Mesothelial cell of epicardium (in vitro differentiated cells): ENCODE results near the gene SHISAL2B. TPM values are rescaled to one million over a fixed set of nuclear protein-coding genes. Genes with fewer than 3 reads are reported as not detected.
"Not testable (repeated sequence)": the region's sequence is repeated elsewhere in the genome, so short reads cannot be mapped to it uniquely, and the experiment has no call there.

Source experiments
- DNase-seq, 2 experiments: peaks; one replicate each; pipeline ENCODE4 v3.0.0; 2021; ENCODE audit warnings: low spot score in 2 of 2; ENCODE audit not compliant: unreplicated experiment in 2 of 2
- H3K27ac Mint-ChIP-seq: 2 replicates; pipeline ENCODE4 v1.8.0; 2021; ENCODE audit warnings: mixed read lengths
- H3K27me3 Mint-ChIP-seq: 2 replicates; pipeline ENCODE4 v1.8.0; 2021; ENCODE audit warnings: low read depth, mixed read lengths
- H3K36me3 Mint-ChIP-seq: 2 replicates; pipeline ENCODE4 v1.8.0; 2021; ENCODE audit warnings: mixed read lengths
- H3K4me1 Mint-ChIP-seq: 2 replicates; pipeline ENCODE4 v1.8.0; 2021; ENCODE audit warnings: mixed read lengths
- H3K4me3 Mint-ChIP-seq: 2 replicates; pipeline ENCODE4 v1.8.0; 2021; ENCODE audit warnings: mild to moderate bottlenecking, moderate library complexity, mixed read lengths
- H3K9me3 Mint-ChIP-seq: 2 replicates; pipeline ENCODE4 v1.8.0; 2021; ENCODE audit warnings: mixed read lengths
- total RNA-seq: library from RNA; stranded (reverse); gene quantifications from 3 replicates; pipeline ENCODE4 v1.2.1, GENCODE V29; 2021
- TF ChIP-seq, protein P1 (sequence below): fragments of 200-600 bp; sonication (generic); IDR thresholded peaks from one replicate; pipeline ENCODE4 v1.5.0; 2021; ENCODE audit warnings: antibody characterized with exemption; ENCODE audit not compliant: unreplicated experiment

Gene SHISAL2B
- total RNA-seq, 1 donor from 2014 or later, result not detected

DNA sequence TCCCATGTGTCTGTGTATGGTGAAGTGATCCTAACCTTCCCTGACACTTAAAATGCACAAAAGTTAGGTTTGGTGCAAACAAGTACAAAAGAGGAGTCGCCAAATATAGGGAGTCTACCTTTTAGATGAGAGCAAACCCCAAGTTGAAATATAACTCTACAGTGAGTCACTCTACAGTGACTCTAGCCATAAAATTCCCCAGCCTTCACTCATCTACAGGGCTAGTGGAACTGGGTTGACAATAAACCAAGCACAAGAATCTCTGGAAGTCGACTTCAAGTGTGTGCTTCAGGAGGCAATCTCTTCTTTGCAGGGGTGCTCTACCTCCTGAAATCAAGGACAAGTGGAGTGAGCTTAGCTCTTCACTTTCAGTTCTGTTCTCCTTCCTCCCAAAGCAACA, 3.3 kb downstream of the SHISAL2B start:
- no peak overlapping the region for H3K27ac Mint-ChIP-seq
- TF ChIP-seq, protein P1, sequence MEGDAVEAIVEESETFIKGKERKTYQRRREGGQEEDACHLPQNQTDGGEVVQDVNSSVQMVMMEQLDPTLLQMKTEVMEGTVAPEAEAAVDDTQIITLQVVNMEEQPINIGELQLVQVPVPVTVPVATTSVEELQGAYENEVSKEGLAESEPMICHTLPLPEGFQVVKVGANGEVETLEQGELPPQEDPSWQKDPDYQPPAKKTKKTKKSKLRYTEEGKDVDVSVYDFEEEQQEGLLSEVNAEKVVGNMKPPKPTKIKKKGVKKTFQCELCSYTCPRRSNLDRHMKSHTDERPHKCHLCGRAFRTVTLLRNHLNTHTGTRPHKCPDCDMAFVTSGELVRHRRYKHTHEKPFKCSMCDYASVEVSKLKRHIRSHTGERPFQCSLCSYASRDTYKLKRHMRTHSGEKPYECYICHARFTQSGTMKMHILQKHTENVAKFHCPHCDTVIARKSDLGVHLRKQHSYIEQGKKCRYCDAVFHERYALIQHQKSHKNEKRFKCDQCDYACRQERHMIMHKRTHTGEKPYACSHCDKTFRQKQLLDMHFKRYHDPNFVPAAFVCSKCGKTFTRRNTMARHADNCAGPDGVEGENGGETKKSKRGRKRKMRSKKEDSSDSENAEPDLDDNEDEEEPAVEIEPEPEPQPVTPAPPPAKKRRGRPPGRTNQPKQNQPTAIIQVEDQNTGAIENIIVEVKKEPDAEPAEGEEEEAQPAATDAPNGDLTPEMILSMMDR, result no peak
- peaks cover 20% of the 10 kb centered on the region for H3K9me3 Mint-ChIP-seq
- H3K36me3 Mint-ChIP-seq, result peaks cover 3% of the 10 kb centered on the region
- H3K4me1 Mint-ChIP-seq, result peaks cover 6% of the 10 kb centered on the region
- H3K27me3 Mint-ChIP-seq, result peaks cover 50% of the 10 kb centered on the region
- no peak for DNase-seq
- H3K4me3 Mint-ChIP-seq, result no peak overlapping the region

DNA sequence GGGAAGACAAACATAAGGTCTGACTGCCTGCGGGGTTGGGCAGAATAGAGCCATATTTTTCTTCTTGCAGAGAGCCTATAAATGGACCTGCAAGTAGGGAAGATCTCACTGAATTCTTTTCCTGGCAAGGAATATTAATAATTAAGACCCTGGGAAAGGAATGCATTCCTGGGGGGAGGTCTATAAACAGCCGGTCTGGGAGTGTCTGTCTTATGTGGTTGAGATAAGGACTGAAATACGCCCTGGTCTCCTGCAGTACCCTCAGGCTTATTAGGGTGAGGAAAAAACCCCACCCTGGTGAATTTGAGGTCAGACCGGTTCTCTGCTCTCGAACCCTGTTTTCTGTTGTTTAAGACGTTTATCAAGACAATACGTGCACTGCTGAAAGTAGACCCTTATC, 6.1 kb downstream of the SHISAL2B start:
- not testable (repeated sequence) for H3K36me3 Mint-ChIP-seq, H3K4me3 Mint-ChIP-seq, DNase-seq, H3K4me1 Mint-ChIP-seq, H3K27ac Mint-ChIP-seq
- Mint-ChIP-seq H3K9me3 (peaks cover 20% of the 10 kb centered on the region), H3K27me3 (peaks cover 24% of the 10 kb centered on the region)

DNA sequence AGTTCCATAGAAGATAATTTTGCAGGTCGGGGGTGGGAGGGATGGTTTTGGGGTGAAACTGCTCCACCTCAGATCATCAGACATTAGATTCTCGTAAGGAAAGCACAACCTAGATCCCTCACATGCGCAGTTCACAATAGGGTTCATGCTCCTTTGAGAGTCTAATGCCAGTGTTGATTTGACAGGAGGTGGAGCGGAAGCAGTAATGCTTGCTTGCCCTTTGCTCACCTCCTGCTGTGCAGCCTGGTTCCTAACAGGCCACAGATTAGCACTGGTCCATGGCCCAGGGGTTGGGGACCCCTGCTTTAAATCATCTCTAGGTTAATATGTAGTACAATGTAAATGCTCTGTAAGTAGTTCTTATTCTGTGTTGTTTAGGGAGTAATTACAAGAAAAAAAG, 10.5 kb downstream of the SHISAL2B start:
- H3K27me3 Mint-ChIP-seq, result no peaks in the 10 kb centered on the region
- H3K36me3 Mint-ChIP-seq, result peaks cover 3% of the 10 kb centered on the region
- peaks cover 16% of the 10 kb centered on the region for H3K9me3 Mint-ChIP-seq
- no peaks in the 10 kb centered on the region for H3K4me1 Mint-ChIP-seq
- no peak overlapping the region for H3K4me3 Mint-ChIP-seq
- DNase-seq, result no peak
- no peak overlapping the region for H3K27ac Mint-ChIP-seq
- TF ChIP-seq, protein P1, result no peak

DNA sequence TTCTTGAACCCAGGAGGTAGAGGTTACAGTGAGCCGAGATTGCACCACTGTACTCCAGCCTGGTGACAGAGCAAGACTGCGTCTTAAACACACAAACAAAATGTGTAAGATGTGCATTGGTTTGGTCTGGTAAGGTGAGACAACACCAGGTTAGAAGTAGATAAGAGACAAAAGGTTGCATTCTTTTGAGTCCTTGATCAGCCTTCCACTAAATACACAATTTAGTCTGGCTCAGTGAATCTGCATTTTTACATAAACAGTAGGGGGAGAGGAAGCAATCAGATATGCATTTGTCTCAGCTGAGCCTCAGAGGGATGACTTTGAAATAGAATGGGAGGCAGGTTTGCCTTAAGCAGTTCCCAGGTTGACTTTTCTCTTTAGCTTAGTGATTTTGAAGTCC, 15.8 kb downstream of the SHISAL2B start:
- not testable (repeated sequence) for DNase-seq, H3K27ac Mint-ChIP-seq, H3K9me3 Mint-ChIP-seq, H3K36me3 Mint-ChIP-seq, H3K4me3 Mint-ChIP-seq, H3K27me3 Mint-ChIP-seq, H3K4me1 Mint-ChIP-seq

DNA sequence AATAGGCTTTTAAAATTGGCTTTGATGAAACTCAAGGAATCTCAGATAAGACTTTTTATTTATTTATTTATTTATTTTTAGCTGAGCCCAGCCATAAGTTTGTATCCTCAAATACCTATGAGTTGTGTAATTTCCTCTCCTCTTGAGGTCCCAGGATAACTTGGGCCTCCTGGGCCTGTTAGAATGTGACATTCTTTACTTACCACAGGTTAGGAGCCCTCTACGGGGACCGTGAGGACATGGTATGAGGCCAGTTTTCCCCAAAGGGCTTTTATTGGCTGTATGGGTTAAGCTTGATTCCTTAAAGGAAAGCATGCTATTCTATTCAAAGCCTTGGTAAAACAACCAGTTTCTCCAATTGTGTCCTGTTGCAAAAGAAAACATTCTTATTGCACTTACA, 16.9 kb downstream of the SHISAL2B start:
- no peak for DNase-seq
- H3K27me3 Mint-ChIP-seq, result no peaks in the 10 kb centered on the region
- no peak overlapping the region for H3K27ac Mint-ChIP-seq
- no peaks in the 10 kb centered on the region for H3K4me1 Mint-ChIP-seq
- peaks cover 5% of the 10 kb centered on the region for H3K9me3 Mint-ChIP-seq
- TF ChIP-seq, protein P1, result no peak
- no peaks in the 10 kb centered on the region for H3K36me3 Mint-ChIP-seq
- H3K4me3 Mint-ChIP-seq, result no peak overlapping the region

DNA sequence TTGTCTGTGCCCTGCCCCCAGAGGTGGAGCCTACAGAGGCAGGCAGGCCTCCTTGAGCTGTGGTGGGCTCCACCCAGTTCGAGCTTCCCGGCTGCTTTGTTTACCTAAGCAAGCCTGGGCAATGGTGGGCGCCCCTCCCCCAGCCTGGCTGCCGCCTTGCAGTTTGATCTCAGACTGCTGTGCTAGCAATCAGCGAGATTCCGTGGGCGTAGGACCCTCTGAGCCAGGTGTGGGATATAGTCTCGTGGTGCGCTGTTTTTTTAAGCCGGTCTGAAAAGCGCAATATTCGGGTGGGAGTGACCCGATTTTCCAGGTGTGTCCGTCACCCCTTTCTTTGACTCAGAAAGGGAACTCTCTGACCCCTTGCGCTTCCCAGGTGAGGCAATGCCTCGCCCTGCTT, 24.2 kb downstream of the SHISAL2B start:
- H3K4me3 Mint-ChIP-seq, H3K4me1 Mint-ChIP-seq, DNase-seq, H3K27ac Mint-ChIP-seq, H3K36me3 Mint-ChIP-seq, H3K27me3 Mint-ChIP-seq, H3K9me3 Mint-ChIP-seq: not testable (repeated sequence)

DNA sequence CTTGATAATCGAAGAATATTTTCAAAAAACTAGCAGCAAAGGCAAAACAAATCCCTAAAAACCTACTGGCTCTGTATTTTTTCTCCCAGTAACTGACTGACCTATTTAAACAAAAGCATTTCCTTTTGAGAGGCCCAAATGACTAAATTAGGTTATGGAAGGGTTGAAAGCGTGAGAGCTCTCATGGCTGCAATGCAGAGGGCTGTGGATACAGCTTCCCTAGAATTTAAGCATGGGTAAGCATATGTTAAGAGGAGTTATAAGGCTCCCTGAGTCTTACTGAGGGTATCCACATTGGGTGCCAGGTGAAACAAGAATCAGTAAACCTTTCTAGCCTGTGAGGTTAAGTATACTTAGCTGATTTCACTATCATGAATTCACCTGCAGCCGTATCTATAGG, 32.3 kb downstream of the SHISAL2B start:
- Mint-ChIP-seq H3K9me3 (no peaks in the 10 kb centered on the region), H3K27ac (no peak overlapping the region)
- TF ChIP-seq, protein P1, result no peak

More for the DNA sequence above, 32.3 kb downstream of the SHISAL2B start:
- no peak overlapping the region for H3K4me3 Mint-ChIP-seq
- H3K27me3 Mint-ChIP-seq, result no peaks in the 10 kb centered on the region
- DNase-seq, result no peak
- H3K4me1 Mint-ChIP-seq, result no peaks in the 10 kb centered on the region
- H3K36me3 Mint-ChIP-seq, result peaks cover 16% of the 10 kb centered on the region
